Muscle layer of colon (tissue), 2 donors: ENCODE measurements around the gene CFAP210.
"Not testable (repeated sequence)": the region's sequence is repeated elsewhere in the genome, so short reads cannot be mapped to it uniquely, and the experiment has no call there.

Experiments used
- H3K27ac ChIP-seq: one replicate; pipeline ENCODE4 v1.7.0; 2013; ENCODE audit warnings: low read depth, mild to moderate bottlenecking, low read length, moderate library complexity
- H3K27me3 ChIP-seq, 2 donors: one replicate each; pipeline ENCODE4 v1.7.0; 2013; ENCODE audit warnings: low read length in 2 of 2, mild to moderate bottlenecking in 2 of 2; ENCODE audit not compliant: insufficient read depth in 2 of 2, control insufficient read depth in 1 of 2
- H3K36me3 ChIP-seq: one replicate; pipeline ENCODE4 v1.7.0; 2013; ENCODE audit warnings: mild to moderate bottlenecking, low read length; ENCODE audit not compliant: insufficient read depth
- H3K4me1 ChIP-seq: one replicate; pipeline ENCODE4 v1.7.0; 2013; ENCODE audit warnings: mild to moderate bottlenecking, low read length; ENCODE audit not compliant: insufficient read depth
- H3K4me3 ChIP-seq, 2 donors: one replicate each; pipeline ENCODE4 v1.7.0; 2013; ENCODE audit warnings: low read length in 2 of 2, low read depth in 1 of 2, mild to moderate bottlenecking in 1 of 2, moderate library complexity in 1 of 2
- H3K9ac ChIP-seq: one replicate; pipeline ENCODE4 v1.7.0; 2013; ENCODE audit warnings: low read length
- H3K9me3 ChIP-seq: one replicate; pipeline ENCODE4 v1.7.0; 2013; ENCODE audit warnings: mild to moderate bottlenecking, low read length
- donor health status: abdominal sarcoma.
- donor health status: Adenocarcinoma of cecum.

Gene CFAP210

GRCh38 chr2:169690958-169691357 is 3.2 kb downstream of the CFAP210 start:
- H3K27ac ChIP-seq, result no peak overlapping the region
- no peaks in the 10 kb centered on the region for H3K27me3 ChIP-seq
- peaks cover 3% of the 10 kb centered on the region for H3K4me1 ChIP-seq

GRCh38 chr2:169687943-169688342 is 6.3 kb downstream of the CFAP210 start:
- H3K36me3 ChIP-seq, H3K4me3 ChIP-seq, H3K27ac ChIP-seq, H3K27me3 ChIP-seq, H3K9ac ChIP-seq, H3K4me1 ChIP-seq, H3K9me3 ChIP-seq: not testable (repeated sequence)

More at GRCh38 chr2:169690958-169691357, 3.2 kb downstream of the CFAP210 start:
- H3K36me3 ChIP-seq, result no peaks in the 10 kb centered on the region
- no peak overlapping the region for H3K4me3 ChIP-seq
- H3K9ac ChIP-seq, result no peak overlapping the region
- H3K9me3 ChIP-seq, result no peaks in the 10 kb centered on the region

- not testable (repeated sequence) for H3K9ac ChIP-seq, H3K27me3 ChIP-seq, H3K36me3 ChIP-seq, H3K27ac ChIP-seq, H3K4me1 ChIP-seq, H3K4me3 ChIP-seq, H3K9me3 ChIP-seq
Observed at GRCh38 chr2:169686825-169687224, 7.4 kb downstream of the CFAP210 start.

GRCh38 chr2:169684712-169685111 is 9.5 kb downstream of the CFAP210 start:
- not testable (repeated sequence) for H3K27me3 ChIP-seq, H3K27ac ChIP-seq, H3K4me1 ChIP-seq, H3K36me3 ChIP-seq, H3K9me3 ChIP-seq, H3K9ac ChIP-seq, H3K4me3 ChIP-seq

- no peak overlapping the region for H3K4me3 ChIP-seq
- H3K9me3 ChIP-seq, result no peaks in the 10 kb centered on the region
- no peaks in the 10 kb centered on the region for H3K4me1 ChIP-seq
- H3K9ac ChIP-seq, result no peak overlapping the region
- no peaks in the 10 kb centered on the region for H3K27me3 ChIP-seq
- H3K36me3 ChIP-seq, result no peaks in the 10 kb centered on the region
- no peak overlapping the region for H3K27ac ChIP-seq
Observed at GRCh38 chr2:169684135-169684565, 10.1 kb downstream of the CFAP210 start.

GRCh38 chr2:169683425-169684134 is 10.6 kb downstream of the CFAP210 start:
- H3K9me3 ChIP-seq, result no peaks in the 10 kb centered on the region
- no peak overlapping the region for H3K27ac ChIP-seq
- H3K4me3 ChIP-seq, result no peak overlapping the region
- no peak overlapping the region for H3K9ac ChIP-seq
- no peaks in the 10 kb centered on the region for H3K36me3 ChIP-seq
- no peaks in the 10 kb centered on the region for H3K27me3 ChIP-seq
- H3K4me1 ChIP-seq, result no peaks in the 10 kb centered on the region

- H3K4me1 ChIP-seq, result no peaks in the 10 kb centered on the region
- H3K9ac ChIP-seq, result no peak overlapping the region
- H3K9me3 ChIP-seq, result no peaks in the 10 kb centered on the region
- no peaks in the 10 kb centered on the region for H3K27me3 ChIP-seq
- H3K27ac ChIP-seq, result no peak overlapping the region
- no peak overlapping the region for H3K4me3 ChIP-seq
- no peaks in the 10 kb centered on the region for H3K36me3 ChIP-seq
Observed at GRCh38 chr2:169683054-169683424, 11.2 kb downstream of the CFAP210 start.

GRCh38 chr2:169676850-169677249 is 17.4 kb downstream of the CFAP210 start:
- Histone ChIP-seq H3K27ac (no peak overlapping the region), H3K27me3 (no peaks in the 10 kb centered on the region), H3K36me3 (no peaks in the 10 kb centered on the region), H3K9me3 (no peaks in the 10 kb centered on the region), H3K9ac (no peak overlapping the region), H3K4me1 (no peaks in the 10 kb centered on the region), H3K4me3 (no peak overlapping the region)

GRCh38 chr2:169676357-169676756 is 17.8 kb downstream of the CFAP210 start:
- no peak overlapping the region for H3K4me3 ChIP-seq
- no peak overlapping the region for H3K9ac ChIP-seq
- no peak overlapping the region for H3K27ac ChIP-seq
- no peaks in the 10 kb centered on the region for H3K27me3 ChIP-seq
- H3K4me1 ChIP-seq, result no peaks in the 10 kb centered on the region
- H3K36me3 ChIP-seq, result no peaks in the 10 kb centered on the region
- no peaks in the 10 kb centered on the region for H3K9me3 ChIP-seq

- Histone ChIP-seq H3K27ac (no peak overlapping the region), H3K9ac (no peak overlapping the region), H3K4me3 (no peak overlapping the region), H3K9me3 (no peaks in the 10 kb centered on the region), H3K27me3 (no peaks in the 10 kb centered on the region), H3K36me3 (no peaks in the 10 kb centered on the region), H3K4me1 (no peaks in the 10 kb centered on the region)
Observed at GRCh38 chr2:169673921-169674320, 20.3 kb downstream of the CFAP210 start.

GRCh38 chr2:169673106-169673505 is 21.1 kb downstream of the CFAP210 start:
- Histone ChIP-seq H3K27ac (no peak overlapping the region), H3K27me3 (no peaks in the 10 kb centered on the region), H3K36me3 (no peaks in the 10 kb centered on the region), H3K9me3 (no peaks in the 10 kb centered on the region), H3K9ac (no peak overlapping the region), H3K4me3 (no peak overlapping the region), H3K4me1 (no peaks in the 10 kb centered on the region)

- Histone ChIP-seq H3K4me3 (no peak overlapping the region), H3K9ac (no peak overlapping the region), H3K27me3 (no peaks in the 10 kb centered on the region), H3K27ac (no peak overlapping the region), H3K9me3 (no peaks in the 10 kb centered on the region), H3K4me1 (no peaks in the 10 kb centered on the region), H3K36me3 (no peaks in the 10 kb centered on the region)
Observed at GRCh38 chr2:169672406-169672805, 21.8 kb downstream of the CFAP210 start.
